Stimulated activated CD4-positive, alpha-beta T cell treated with anti-CD3 and anti-CD28 coated beads, Interleukin-15, amount 100 ng/mL, for 24 hours (primary cell): ENCODE data around the gene TMEM158.

Experiments used
- DNase-seq: peaks from one replicate; pipeline ENCODE4 v3.0.0-alpha.2; 2020

The TMEM158 gene

DNA sequence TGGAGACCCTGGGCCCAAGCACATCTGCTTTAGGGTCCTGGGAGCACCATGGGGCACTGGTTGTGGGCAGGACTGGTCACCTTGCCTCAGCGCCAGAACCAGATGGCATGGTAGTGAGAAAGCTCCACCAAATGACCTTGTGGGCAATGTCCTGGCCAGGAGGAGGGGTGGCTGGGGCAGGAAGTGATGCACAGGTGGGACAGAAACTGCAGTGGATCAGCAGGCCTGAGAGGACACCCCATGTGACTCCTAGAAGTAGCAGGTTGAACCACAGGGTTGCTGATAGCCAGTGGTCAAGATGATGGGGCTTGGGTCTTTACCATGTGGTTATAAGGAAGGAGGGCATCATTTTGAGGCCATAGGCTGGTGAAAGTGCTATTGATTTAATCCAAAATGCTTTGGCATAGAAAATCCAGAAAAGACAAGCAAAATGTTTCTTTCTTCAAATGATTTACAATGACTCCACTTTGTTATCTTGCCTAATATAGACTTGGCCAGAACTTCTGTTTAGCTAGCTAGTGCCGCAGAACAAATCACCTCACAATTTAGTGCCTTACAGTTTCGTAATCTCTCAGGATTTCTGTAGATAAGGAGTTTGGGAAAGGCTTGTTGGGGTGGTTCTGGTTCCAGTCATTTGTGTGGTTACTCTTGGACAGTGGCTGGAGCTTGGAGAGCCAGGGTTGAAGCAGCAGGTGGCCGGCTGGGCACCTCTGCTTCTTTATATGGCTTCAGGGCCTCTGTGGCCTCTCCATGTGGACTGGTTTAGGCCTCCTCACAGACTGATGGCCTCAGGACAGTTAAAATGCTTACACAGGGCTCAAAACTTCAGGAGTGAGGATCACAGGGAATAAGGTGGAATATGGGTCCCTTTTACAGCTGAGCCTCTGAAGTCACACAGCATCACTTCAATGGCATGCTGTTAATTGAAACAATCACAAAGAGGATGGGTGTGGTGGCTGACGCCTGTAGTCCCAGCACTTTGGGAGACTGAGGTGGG lies 27.5 kb downstream of the TMEM158 start:
- no peak for DNase-seq

DNA sequence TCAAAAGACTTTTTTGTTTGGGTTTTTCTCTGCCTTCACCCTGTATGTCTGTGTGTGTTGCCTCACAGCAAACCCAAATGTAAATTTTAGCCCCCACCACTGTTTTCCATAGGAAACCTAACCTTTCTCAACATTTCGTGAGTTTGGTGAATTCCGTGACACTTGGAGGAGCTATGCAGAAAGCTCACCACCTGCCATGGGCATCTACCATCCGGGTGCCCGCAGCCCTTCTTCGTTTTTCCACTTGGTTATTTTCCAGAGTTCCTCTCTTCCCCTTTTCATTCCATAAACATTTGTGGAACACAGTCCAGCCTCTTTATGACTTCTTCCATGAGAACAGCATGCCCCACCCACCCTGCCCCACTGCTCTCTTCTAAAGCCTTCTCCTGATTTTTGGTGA lies 31.3 kb downstream of the TMEM158 start:
- DNase-seq, result no peak

DNA sequence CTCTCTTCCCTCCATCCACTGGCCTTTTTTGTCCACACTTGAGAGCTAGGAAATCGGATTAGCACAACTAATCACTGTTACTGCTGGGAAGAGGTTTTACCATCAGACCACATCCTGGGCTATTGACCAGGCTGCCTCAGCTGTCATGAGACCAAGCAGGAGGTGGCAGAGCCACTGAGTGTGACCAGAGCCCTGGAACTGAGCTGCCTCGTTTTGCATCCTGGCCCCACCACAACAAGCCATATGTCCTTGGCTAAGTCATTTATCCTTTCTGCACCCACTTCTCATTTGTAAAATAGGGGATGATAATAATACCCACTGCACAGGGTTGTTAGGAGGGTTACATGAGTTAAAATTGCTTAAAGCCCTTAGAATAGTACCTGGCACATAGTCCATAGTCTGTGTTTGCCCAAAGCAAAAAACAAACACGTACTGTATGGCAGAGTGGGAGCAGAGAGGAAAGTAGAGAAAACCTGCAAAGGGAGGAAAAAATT lies 34.1 kb downstream of the TMEM158 start:
- DNase-seq, result no peak

DNA sequence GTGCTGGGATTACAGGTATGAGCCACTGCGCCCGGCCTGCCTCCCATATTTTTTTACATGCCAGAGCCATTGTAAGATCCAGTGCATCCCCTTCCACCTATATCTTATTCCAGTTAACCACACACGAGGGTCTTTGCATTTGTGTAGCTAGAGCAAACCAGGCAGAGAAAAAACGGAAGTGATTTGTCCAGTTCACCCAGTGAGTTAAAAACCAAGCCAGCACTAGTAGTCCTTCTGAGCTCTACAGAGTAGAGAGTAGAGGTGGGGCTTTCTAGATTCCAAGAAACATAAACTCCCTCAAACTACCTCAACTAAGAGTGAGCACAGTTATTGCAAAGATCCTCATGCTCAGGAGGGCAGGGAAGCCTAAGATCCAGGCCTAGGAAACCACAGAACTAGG lies 34.7 kb downstream of the TMEM158 start:
- no peak for DNase-seq

DNA sequence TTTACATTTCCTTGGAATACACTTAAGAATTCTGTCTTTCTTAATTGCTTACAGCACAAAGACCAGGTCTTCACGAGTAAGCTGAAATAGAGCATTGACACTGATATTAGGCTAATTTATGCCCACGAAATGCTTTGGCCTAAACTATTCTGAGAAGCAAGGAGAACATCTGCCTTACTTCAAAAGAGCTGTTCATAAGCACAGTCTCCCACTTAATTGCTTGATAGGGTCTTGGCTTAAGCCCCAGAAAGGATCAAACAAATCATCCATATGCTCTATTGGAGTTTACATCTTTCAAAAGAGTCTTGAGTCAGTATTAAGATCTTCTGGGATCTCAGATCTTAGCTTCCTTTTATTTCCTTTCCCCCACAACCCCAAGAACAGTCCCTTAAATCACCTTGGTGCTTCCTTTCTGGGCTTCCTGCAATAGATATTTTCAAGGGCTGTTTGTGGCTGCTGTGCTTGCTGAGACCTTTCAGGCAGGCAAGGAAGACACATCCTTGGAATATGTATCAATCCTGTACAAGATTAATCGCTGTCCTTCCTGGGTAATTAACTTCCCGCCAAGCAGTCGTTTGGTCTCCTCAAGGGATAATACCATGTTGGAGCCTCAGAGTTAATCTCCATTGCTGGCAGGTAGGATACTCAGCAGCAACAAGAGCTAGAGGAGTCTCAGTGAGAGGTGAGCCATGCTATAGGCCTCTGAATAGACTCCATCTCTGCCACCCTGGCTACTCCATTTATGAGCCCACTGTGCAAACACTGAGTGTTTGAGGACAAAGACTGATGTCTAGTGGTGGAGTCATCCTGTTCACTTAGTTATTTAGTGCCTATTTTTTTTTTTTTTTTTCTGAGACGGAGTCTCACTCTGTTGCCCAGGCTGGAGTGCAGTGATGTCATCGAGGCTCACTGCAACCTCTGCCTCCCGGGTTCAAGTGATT lies 37.1 kb downstream of the TMEM158 start:
- no peak for DNase-seq

DNA sequence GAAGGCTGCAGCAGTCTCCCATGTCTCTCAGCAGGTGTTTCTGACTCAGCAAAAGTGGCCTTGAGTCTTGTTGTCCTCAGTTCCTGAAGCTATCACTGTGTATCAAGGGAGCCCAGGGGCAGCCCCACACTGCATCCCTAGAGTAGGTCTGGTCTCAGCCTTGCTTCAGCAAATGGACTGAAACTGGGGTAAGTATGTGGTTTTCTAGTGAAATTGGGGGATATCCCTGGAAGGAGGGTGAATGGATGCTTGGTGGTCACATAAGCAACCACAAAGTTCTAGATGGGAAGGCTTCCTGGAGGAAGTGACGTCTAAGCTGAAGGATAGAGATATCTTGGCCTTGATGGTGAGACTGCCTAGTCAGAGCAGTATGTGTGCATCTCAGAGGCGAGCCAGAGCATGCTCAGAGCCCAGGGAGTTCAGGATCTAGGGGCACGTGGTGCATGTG lies 38.4 kb downstream of the TMEM158 start:
- DNase-seq, result peak; percentile 41

DNA sequence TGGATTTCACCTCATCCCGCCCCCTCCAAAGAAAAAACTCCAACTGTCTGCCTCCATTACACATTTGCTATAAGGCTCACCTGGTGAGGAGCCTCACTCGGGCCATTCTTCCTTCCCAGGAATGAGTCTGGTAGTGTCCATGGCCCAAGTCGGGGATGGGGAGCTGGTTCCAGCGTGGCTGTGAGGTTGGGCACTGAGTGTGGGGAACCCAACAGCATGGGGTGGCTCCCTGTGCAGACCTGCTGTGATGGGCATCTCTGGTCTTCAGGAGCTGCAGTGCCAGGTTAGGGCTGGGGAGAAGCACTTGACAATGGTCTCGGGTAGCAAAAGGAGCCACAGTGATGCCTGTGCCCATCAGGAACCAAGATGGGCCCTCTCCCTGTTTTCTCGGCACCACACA lies 39.2 kb downstream of the TMEM158 start:
- DNase-seq, result no peak

DNA sequence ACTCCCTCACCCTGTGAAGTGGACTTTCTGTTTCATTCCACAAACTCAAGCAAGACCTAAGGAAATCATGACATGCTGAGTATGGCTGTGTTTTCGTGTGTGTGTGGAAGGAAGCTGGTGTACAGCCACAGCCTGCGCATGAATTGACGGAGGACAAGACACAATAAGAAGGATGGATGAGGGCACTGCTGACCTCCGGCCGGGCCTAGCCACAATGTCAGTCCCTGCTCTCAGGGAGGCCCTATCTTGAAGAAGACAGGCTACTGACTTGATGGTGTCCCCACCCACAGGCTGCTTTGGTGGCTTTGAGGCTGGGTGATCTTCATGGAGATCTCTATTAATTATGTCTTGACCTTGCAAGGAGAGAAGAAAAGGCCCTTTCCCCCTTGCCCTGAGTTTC lies 40.6 kb downstream of the TMEM158 start:
- DNase-seq, result no peak

DNA sequence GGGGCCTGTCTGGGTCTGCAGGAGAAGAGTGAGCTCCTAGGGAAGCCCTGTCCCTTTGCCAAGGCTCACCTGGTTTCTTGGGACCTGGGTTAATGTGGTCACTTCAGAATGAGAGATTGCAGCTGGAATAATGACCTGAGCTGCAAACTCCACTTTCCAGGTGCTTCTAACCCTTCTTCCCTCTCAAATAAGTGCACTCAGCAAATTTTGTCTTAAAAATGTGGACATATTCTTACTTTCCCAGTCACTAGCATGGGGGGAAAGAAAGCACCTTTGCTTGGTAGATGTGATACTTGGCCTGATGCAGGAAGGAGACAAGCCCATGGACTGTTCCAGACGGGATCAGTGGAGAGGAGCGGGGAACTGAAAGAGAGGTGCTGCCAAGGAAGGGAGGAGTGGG lies 41.0 kb downstream of the TMEM158 start:
- no peak for DNase-seq

DNA sequence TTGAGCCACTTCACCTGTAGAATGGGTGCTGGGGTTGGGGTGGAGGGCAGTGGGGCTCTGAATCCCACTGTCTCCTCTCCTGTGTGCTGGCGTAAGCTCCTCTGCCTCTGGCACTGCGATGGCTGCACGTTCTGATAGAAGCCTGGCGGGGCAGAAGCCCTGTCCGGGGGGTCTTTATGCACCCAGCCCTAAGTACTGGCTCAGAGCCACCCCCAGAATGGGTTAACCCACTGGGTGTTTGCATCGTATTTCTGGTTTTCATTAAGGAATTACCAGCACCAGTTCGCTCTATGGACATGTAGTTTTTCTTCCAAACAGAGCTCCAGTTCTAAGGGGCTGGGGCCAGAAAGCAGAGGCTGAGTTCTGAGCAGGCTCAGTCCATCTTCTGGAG lies 42.2 kb downstream of the TMEM158 start:
- no peak for DNase-seq

DNA sequence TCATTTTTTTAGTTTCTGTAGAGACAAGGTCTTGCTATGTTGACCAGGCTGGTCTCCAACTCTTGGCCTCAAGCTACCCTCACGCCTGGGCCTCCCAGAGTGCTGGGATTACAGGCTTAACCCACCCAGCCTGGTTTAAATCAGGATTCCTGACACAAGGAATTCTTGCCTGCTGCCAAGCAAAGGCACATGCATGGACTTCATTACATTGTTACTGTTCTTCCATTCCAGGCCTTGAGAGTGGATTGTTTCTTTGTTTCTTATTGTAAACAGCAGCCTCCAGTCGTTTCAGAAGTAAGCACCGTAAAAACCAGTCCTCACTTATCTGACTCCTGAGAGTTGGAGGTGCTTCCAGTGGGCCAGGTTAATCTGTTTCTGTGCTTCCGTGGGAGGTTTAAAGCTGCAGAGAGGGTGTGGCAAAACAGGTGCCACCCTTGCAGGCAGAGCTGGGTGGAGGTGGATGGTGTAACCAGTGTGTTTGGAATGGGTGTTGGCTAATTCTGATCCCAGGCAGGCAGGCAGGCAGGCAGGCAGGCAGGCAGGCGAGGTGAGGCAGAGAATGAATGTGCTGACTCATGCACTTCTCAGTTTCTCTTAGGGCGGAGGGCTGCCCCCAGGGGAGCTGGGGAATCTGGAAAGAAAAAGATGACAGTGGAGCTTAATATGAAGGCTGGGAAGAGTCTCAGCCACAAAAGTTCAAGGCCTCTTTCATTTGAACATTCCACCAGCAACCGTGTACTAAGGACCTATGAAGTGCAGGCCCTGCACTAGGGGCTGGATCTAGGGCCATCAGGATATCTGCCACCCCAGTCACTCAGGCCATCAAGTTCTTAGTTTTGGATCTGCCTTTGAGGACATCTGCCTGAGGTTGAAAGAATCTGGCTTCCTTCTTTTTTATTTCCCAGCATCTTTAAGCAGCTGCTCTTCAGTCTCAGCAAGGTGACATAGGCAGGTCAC lies 42.9 kb downstream of the TMEM158 start:
- DNase-seq, result peak; percentile 11

DNA sequence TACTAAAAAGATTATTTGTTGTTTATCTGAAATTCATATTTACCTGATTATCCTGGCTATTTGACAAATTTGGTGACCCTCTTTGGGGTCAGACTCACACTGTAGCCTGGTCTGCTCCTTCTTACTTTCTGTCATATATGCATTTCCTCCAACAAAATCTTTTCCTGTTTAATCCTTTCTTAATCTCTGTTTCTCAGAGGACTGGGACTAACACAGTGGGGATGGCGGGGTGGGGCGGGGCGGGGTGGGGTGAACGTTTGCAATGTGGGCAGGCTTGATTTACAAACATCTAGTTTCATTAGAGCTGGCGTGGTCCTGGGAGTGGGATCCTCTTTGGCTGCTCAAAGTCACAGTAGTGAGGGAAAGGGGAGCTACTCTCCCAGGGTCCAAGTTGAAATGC lies 44.6 kb downstream of the TMEM158 start:
- no peak for DNase-seq

DNA sequence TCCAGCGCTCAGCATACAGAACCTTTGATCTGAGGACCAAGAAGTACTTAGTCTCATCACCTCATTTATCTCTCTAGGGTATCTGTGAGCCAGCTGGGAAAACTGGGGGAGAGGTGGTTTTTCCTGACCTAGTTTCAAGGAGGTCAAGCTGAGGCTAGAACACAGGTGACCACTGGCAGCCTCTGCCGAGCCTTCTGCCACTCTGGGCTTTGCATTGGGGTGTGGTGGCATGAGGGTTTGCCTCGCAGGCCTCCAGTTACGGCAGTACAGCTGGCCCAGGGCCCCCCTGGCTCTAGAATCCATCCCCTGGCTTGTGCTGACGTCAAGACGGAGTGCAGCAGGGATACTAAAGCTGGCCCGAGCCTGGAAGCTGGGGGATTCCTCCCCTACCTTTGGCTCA lies 45.2 kb downstream of the TMEM158 start:
- DNase-seq, result no peak

DNA sequence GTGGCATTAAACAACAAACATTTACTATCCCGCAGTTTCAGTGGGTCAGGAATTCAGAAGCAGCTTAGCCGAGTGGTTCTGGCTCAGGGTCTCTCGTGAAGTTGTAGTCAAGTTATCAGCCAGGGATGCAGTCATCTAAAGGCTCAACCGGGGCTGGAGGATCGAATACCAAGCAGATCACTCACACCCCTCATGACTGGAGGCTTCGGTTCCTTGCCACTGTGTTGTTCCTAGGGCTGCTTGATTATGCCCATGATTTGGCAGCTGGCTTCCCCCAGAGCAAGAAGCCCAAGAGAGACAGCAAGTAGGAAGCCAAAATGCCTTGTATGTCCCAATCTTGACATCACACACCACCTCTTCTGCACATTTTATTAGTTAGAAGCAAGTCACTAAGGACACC lies 46.0 kb downstream of the TMEM158 start:
- DNase-seq, result no peak

DNA sequence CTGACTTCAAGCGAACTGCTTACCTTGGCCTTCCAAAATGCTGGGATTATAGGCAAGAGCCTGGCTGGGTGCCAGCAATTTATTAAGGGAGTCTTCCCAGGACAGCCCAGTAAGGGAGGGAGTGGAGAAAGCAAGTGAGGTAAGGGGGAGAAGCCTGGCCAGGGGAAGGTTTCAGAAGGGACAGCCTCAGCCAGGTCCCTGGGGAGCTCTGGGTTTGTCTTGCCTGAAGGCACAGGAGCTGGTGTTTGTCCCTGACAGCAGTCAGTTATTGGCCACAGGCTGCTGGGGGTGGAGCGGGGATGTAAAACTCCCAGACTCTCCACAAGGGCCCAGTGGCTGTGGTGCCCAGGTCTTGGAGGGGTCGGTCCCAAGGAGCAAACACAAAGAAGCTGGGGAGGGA lies 46.9 kb downstream of the TMEM158 start:
- DNase-seq, result no peak

DNA sequence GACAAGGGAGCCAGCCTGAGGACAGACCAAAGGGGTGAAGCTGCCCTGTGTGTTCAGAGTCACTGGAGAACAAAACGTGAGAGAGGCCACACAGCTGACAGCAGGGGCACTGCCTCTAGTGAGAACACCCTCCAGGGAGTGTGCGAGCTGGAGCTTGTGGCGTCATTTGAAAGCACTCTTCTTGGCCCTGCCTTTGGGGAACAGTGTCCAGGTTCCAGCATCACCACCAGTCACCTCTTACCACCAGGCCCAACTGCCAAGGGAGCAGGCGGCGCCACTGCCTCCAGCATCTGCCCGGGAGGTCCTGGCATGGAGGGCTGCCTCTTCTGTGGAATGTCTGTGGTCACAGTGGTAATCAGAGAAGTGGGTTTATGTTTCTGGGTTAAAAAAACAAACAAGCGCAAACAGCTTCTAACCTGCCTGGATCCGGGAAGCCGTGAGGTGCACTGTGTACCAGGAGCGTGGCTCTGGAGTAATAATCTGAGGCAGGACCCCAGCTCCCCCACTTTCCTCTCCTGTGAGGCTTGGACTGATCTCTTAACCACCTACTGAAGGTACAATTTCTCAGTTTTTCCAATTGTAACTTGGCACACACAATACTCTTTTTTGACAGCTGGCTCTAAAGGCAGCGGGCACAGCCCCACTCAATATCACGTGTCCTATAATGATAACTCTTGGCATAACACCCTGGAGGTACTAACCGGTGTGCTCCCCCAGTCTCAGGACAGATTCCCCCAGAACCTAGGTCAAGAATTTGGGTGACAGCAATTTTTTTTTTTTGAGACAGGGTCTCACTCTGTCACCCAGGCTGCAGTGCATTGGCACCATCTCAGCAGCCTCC lies 47.7 kb downstream of the TMEM158 start:
- no peak for DNase-seq

DNA sequence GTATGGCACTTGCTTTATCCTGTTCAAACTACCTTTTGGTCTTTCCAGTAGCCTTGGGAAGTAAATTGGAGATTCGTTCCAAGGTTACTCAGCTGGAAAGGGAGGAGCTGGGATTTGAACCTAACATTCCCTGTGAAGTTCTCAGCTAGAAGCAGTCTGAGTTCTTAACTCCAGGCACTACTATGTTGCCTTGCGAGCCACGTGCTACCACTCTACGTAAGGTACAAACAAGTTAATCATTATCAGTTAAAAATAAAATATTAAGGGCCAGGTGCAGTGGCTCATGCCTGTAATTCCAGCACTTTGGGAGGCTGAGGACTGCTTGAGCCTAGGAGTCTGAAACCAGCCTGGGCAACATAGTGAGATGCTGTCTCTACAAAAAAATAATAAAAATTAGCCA lies 49.2 kb downstream of the TMEM158 start:
- no peak for DNase-seq
